ENCODE measurements around the gene ZMYND8. TPM values are rescaled to one million over a fixed set of nuclear protein-coding genes. Genes with fewer than 3 reads are reported as not detected.

The ZMYND8 gene
- total and polyA plus RNA-seq, 2 of the 4 experiments (the other 2 are of a cell fraction) = 24.0 to 28.2 TPM

DNA sequence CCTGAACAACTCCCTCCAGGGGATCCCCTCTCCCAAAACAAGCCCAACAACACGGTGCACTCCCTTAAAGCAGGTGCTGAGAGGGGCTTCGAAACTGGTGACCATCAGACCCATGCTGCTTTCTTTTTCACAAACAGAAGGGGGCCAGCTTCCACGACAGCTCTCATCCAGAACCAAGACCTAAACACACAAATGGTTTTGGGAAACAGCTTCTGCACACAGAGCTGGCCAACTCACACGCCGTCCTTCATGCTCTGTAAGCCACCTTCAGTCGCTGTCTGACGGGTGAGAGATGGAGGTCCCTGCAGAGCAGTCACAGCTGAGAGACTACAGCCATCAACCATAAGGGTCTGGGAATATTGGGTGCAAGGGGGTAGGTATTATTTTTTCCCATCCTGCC lies 76.3 kb downstream of the ZMYND8 start:
- Histone ChIP-seq H3K36me3 (ENCODE audit: control insufficient read depth, insufficient read depth, low read length) (peaks cover 36% of the 10 kb centered on the region), H2BK5ac (ENCODE audit: low read depth, low read length, poor library complexity, severe bottlenecking) (no peak overlapping the region), H3K79me1 (ENCODE audit: low read depth in 1 of 2, low read length in 2 of 2) (peaks cover 13 to 48% of the 10 kb centered on the region in 2 experiments; a peak in 3 of 4 replicates), H3K23ac (ENCODE audit: low read depth, low read length) (no peak overlapping the region), H2BK15ac (ENCODE audit: low read depth, low read length) (no peak overlapping the region), H3K14ac (replicated peaks; ENCODE audit: low read depth, low read length) (no peak overlapping the region), H3K4me3 (ENCODE audit: insufficient read depth, low read depth, low read length) (no peak overlapping the region), H3K4me2 (ENCODE audit: low read depth, low read length) (no peak overlapping the region), H2AK9ac (replicated peaks; ENCODE audit: low read depth, low read length, poor library complexity) (no peak overlapping the region), H4K20me1 (ENCODE audit: insufficient read depth, low read length) (peaks cover 4% of the 10 kb centered on the region; the same call in 1 of the 2 replicates), H3K27me3 (ENCODE audit: control insufficient read depth, insufficient read depth, low read length) (no peaks in the 10 kb centered on the region), H3K9me1 (ENCODE audit: insufficient read depth, low read length) (peaks cover 20% of the 10 kb centered on the region), H2AFZ (replicated peaks; ENCODE audit: low read length, poor library complexity) (no peak overlapping the region), H4K8ac (ENCODE audit: low read depth in 2 of 2, low read length in 2 of 2) (no peak overlapping the region), H3K18ac (ENCODE audit: low read depth, low read length) (no peak overlapping the region), H3K9me3 (ENCODE audit: control insufficient read depth, insufficient read depth, low read length) (no peaks in the 10 kb centered on the region), H4K91ac (ENCODE audit: insufficient read depth, low read depth, low read length) (no peak overlapping the region; the same call in 1 of the 2 replicates), H2BK20ac (ENCODE audit: low read depth, low read length) (no peak overlapping the region), H3K4me1 (ENCODE audit: control insufficient read depth, insufficient read depth, low read length) (peaks cover 20% of the 10 kb centered on the region), H3K4ac (ENCODE audit: low read depth, low read length) (no peak overlapping the region), H3K56ac (ENCODE audit: extremely low read depth, insufficient read depth, low read length) (no peak overlapping the region), H2AK5ac (ENCODE audit: low read depth, low read length) (no peak overlapping the region), H4K5ac (ENCODE audit: low read depth, low read length) (no peak overlapping the region), H3K9ac (ENCODE audit: low read depth, low read length) (no peak overlapping the region), H2BK120ac (ENCODE audit: low read depth, low read length) (no peak overlapping the region), H3K27ac (ENCODE audit: insufficient read depth, low read length) (no peak overlapping the region)
- dilution Hi-C loops (cut with HindIII; ENCODE audit: low sequenced_read_pairs, unreplicated experiment) = no loop called here
- DNase-seq (no peak), ATAC-seq (ENCODE audit: low read depth) (no peak)
- POLR2A ChIA-PET (ENCODE audit: unreplicated experiment) = no interaction called here
- in situ Hi-C loops (cut with MboI; ENCODE audit: low sequenced_read_pairs) = no loop called here
- intact Hi-C loops (cut with micrococcal nuclease) = no loop called here
- CTCF ChIA-PET = interaction anchor here (0.5 kb wide), 1 partner anchor 528 kb away, joined by 3 read pairs; no protein-coding TSS in a partner anchor
- TF ChIP-seq POLR2A (IDR thresholded peaks at IDR 0.05; ENCODE audit: low read depth, low read length) = no peak
- no CpG with 5 or more reads among the region's 7 CpGs for WGBS, 2 experiments (ENCODE audit: extremely low coverage in 2 of 2, insufficient read length in 1 of 2)
- no TSS peak for BruUV-seq (replicated peaks)

Data from IMR-90 (cell line).